DND-41 (cell line): ENCODE data around the gene PLXNA4.

Experiments
- ATAC-seq: fragments of 200-7000 bp; cut with Tn5 transposase; 3 replicates; pipeline ENCODE4 v1.9.1; 2021; ENCODE audit warnings: low read depth; ENCODE audit not compliant: insufficient read depth
- DNase-seq: peaks from one replicate; pipeline ENCODE4 v3.0.0-alpha.2; 2020
- H2AFZ ChIP-seq: 2 replicates; pipeline ENCODE4 v1.6.0; 2012; ENCODE audit warnings: low read depth, low read length
- H3K27ac ChIP-seq: 2 replicates; pipeline ENCODE4 v1.5.1; 2012; ENCODE audit warnings: low read length, inconsistent platforms
- H3K27me3 ChIP-seq: fragments of 200-600 bp; sonication (generic); 2 replicates; pipeline ENCODE4 v1.6.0; 2012; ENCODE audit warnings: low read length, mild to moderate bottlenecking, inconsistent platforms; ENCODE audit not compliant: insufficient read depth, poor library complexity
- H3K36me3 ChIP-seq: 2 replicates; pipeline ENCODE4 v1.5.1; 2012; ENCODE audit warnings: low read length, inconsistent platforms; ENCODE audit not compliant: insufficient read depth
- H3K4me1 ChIP-seq: 2 replicates; pipeline ENCODE4 v1.5.1; 2012; ENCODE audit warnings: mild to moderate bottlenecking, low read length; ENCODE audit not compliant: insufficient read depth
- H3K4me2 ChIP-seq: 2 replicates; pipeline ENCODE4 v1.6.0; 2012; ENCODE audit warnings: mild to moderate bottlenecking, moderate library complexity, low read length, inconsistent platforms; ENCODE audit not compliant: insufficient read depth
- H3K4me3 ChIP-seq, 2 experiments: fragments of 200-600 bp in 1 of 2; shearing (Covaris generic) in 1 of 2; 2 replicates each; pipeline ENCODE4 v1.5.1; 2012 to 2016; ENCODE audit warnings: inconsistent platforms in 2 of 2, low read length in 2 of 2, mild to moderate bottlenecking in 2 of 2, low read depth in 1 of 2, moderate library complexity in 1 of 2
- H3K79me2 ChIP-seq: 2 replicates; pipeline ENCODE4 v1.6.0; 2012; ENCODE audit warnings: low read length, inconsistent platforms; ENCODE audit not compliant: insufficient read depth
- H3K9ac ChIP-seq: 2 replicates; pipeline ENCODE4 v1.6.0; 2012; ENCODE audit warnings: low read depth, mild to moderate bottlenecking, inconsistent platforms, low read length, moderate library complexity
- H3K9me3 ChIP-seq: 2 replicates; pipeline ENCODE4 v1.5.1; 2012; ENCODE audit warnings: low read length, moderate library complexity, mild to moderate bottlenecking, inconsistent platforms; ENCODE audit not compliant: insufficient read depth, severe bottlenecking
- H4K20me1 ChIP-seq: 2 replicates; pipeline ENCODE4 v1.6.0; 2012; ENCODE audit warnings: low read length; ENCODE audit not compliant: insufficient read depth
- EZH2 ChIP-seq: IDR thresholded peaks from 3 replicates; pipeline ENCODE4 v1.6.1; 2012; ENCODE audit warnings: borderline replicate concordance, low read depth, mild to moderate bottlenecking, moderate library complexity, low read length, inconsistent platforms; ENCODE audit not compliant: severe bottlenecking
- TF ChIP-seq, protein P1 (sequence below): IDR thresholded peaks from 2 replicates; pipeline ENCODE4 v1.5.1; 2012; ENCODE audit warnings: borderline replicate concordance, low read length, moderate library complexity, mild to moderate bottlenecking; ENCODE audit not compliant: poor library complexity, severe bottlenecking; ENCODE audit errors: extremely low read depth

PLXNA4 gene

DNA sequence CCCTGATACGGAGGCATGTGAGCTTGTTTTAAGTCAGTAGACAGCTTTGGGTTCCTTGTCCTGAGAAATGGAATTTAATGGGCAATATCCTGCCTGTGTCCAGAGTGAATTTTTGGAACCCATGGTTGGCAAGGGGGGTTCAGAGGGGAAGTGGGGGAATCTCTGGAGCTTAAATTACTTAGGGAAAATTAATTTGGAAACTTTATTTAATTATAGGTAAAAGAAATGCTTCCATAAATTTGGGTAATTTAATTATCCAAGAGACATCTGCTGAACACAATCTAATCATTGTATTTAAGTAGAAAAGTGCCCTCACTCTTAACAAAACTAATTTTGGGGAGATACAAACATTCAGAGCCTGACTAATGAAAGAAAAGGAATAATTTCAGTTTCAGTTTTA lies 99.7 kb downstream of the PLXNA4 start:
- TF ChIP-seq, protein P1, sequence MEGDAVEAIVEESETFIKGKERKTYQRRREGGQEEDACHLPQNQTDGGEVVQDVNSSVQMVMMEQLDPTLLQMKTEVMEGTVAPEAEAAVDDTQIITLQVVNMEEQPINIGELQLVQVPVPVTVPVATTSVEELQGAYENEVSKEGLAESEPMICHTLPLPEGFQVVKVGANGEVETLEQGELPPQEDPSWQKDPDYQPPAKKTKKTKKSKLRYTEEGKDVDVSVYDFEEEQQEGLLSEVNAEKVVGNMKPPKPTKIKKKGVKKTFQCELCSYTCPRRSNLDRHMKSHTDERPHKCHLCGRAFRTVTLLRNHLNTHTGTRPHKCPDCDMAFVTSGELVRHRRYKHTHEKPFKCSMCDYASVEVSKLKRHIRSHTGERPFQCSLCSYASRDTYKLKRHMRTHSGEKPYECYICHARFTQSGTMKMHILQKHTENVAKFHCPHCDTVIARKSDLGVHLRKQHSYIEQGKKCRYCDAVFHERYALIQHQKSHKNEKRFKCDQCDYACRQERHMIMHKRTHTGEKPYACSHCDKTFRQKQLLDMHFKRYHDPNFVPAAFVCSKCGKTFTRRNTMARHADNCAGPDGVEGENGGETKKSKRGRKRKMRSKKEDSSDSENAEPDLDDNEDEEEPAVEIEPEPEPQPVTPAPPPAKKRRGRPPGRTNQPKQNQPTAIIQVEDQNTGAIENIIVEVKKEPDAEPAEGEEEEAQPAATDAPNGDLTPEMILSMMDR, result no peak
- TF ChIP-seq EZH2, result no peak
- Histone ChIP-seq H3K27me3 (peaks cover 9% of the 10 kb centered on the region), H3K79me2 (no peaks in the 10 kb centered on the region), H3K4me1 (no peaks in the 10 kb centered on the region), H3K9me3 (no peaks in the 10 kb centered on the region), H2AFZ (no peak overlapping the region), H3K4me2 (no peak overlapping the region), H3K4me3 (no peak overlapping the region), H3K36me3 (no peaks in the 10 kb centered on the region), H3K9ac (no peak overlapping the region), H4K20me1 (no peaks in the 10 kb centered on the region), H3K27ac (no peak overlapping the region)
- ATAC-seq (no peak), DNase-seq (no peak)

DNA sequence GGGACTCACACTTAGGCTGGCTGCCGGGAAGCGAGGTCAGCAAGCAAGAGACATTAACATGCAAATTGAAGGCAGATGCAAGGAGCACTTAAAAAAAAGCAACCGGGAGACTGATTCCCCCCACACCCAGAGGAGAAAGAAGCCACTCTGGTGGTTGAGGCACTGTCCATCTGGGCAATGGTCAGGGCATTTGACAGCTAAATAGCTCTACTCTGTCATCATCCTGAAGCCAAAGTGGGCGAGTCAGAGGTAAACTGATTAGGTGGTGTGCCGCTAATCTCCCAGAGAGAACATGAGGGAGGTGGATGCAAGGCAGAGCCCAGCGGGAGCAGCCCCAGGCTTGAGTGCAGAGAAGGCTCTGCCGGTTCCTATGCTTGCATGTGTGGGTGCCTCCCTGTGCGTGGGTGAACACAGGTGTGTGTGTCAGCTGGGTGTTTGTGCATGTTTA lies 100.6 kb downstream of the PLXNA4 start:
- no peaks in the 10 kb centered on the region for H3K4me1 ChIP-seq
- TF ChIP-seq EZH2, result no peak
- TF ChIP-seq, protein P1, result no peak
- no peak for DNase-seq
- H4K20me1 ChIP-seq, result no peaks in the 10 kb centered on the region
- peaks cover 12% of the 10 kb centered on the region for H3K27me3 ChIP-seq
- no peaks in the 10 kb centered on the region for H3K36me3 ChIP-seq
- no peak overlapping the region for H2AFZ ChIP-seq
- no peak overlapping the region for H3K4me2 ChIP-seq
- no peak for ATAC-seq
- no peak overlapping the region for H3K4me3 ChIP-seq
- H3K27ac ChIP-seq, result no peak overlapping the region
- H3K9ac ChIP-seq, result no peak overlapping the region
- no peaks in the 10 kb centered on the region for H3K79me2 ChIP-seq
- H3K9me3 ChIP-seq, result no peaks in the 10 kb centered on the region

DNA sequence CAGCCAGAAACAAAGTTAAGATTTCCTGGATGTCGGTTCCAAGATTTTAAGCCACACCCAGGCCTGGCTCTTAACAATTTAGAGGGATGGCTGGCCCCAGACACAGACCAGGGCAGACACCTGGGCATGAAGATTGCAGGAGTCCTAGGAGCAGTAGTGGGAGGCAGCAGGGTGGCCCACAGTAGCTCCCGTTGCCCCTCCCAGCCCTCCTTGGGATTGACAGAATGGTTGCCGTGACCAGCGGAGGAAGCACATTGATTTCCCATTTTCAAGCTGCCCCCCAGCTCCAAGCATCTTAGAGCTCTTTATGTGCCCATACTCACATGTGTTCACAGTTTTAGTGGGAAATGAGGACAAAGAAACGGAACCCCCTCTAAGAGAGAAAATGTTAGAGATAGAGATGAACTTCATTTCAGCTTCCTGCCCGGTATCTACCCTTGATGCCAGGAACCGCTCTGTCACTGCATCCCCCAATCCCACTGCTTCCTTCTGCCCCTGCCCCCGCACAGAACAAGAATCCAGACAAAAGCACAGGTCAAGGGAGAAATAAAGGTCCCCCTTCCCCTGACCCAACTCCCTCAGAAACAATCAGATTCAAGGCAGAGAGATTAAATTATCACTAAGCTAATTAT lies 101.1 kb downstream of the PLXNA4 start:
- no peak overlapping the region for H3K27ac ChIP-seq
- no peaks in the 10 kb centered on the region for H3K9me3 ChIP-seq
- H4K20me1 ChIP-seq, result no peaks in the 10 kb centered on the region
- no peak for DNase-seq
- no peak overlapping the region for H2AFZ ChIP-seq
- no peaks in the 10 kb centered on the region for H3K36me3 ChIP-seq
- no peak overlapping the region for H3K4me2 ChIP-seq
- peaks cover 12% of the 10 kb centered on the region for H3K27me3 ChIP-seq
- H3K9ac ChIP-seq, result no peak overlapping the region
- H3K4me1 ChIP-seq, result no peaks in the 10 kb centered on the region
- TF ChIP-seq, protein P1, result no peak
- no peak for TF ChIP-seq EZH2
- H3K79me2 ChIP-seq, result no peaks in the 10 kb centered on the region
- no peak for ATAC-seq
- no peak overlapping the region for H3K4me3 ChIP-seq
